SHP77 (cell line): ENCODE data around the gene RAPGEF6.
"Not testable (repeated sequence)": the region's sequence is repeated elsewhere in the genome, so short reads cannot be mapped to it uniquely, and the experiment has no call there.

Source experiments
- DNase-seq, 2 experiments: peaks; one replicate each; lab custom pipeline; 2025; lab: John Stamatoyannopoulos, UW

The RAPGEF6 gene

GRCh38 chr5:131640043-131640856 lies 5.2 kb upstream of the RAPGEF6 start:
- DNase-seq = no peak

- no peak for DNase-seq
Measured at GRCh38 chr5:131639148-131639547, 4.1 kb upstream of the RAPGEF6 start.

- no peak for DNase-seq
Measured at GRCh38 chr5:131637694-131638093, 2.7 kb upstream of the RAPGEF6 start.

GRCh38 chr5:131635684-131636572 lies 899 bp upstream of the RAPGEF6 start:
- peak in 1 of 2 experiments; percentile 2 for DNase-seq

GRCh38 chr5:131634666-131634995 lies 398 bp downstream of the RAPGEF6 start:
- peak; percentile 49 to 73 for DNase-seq

- DNase-seq = no peak
Measured at GRCh38 chr5:131634238-131634637, 791 bp downstream of the RAPGEF6 start.

GRCh38 chr5:131633830-131634229 lies 1.2 kb downstream of the RAPGEF6 start:
- DNase-seq = peak in 1 of 2 experiments; percentile 20

GRCh38 chr5:131630963-131631350 lies 4.1 kb downstream of the RAPGEF6 start:
- no peak for DNase-seq

GRCh38 chr5:131630208-131630962 lies 4.6 kb downstream of the RAPGEF6 start:
- DNase-seq = no peak

GRCh38 chr5:131628990-131629389 lies 6.0 kb downstream of the RAPGEF6 start:
- DNase-seq = no peak

- no peak for DNase-seq
Measured at GRCh38 chr5:131627207-131627865, 7.7 kb downstream of the RAPGEF6 start.

- DNase-seq = no peak
Measured at GRCh38 chr5:131622633-131623032, 12.4 kb downstream of the RAPGEF6 start.

- DNase-seq = not testable (repeated sequence)
Measured at GRCh38 chr5:131621164-131621563, 13.9 kb downstream of the RAPGEF6 start.

GRCh38 chr5:131619102-131619501 lies 15.9 kb downstream of the RAPGEF6 start:
- no peak for DNase-seq

GRCh38 chr5:131617140-131617822 lies 17.7 kb downstream of the RAPGEF6 start:
- DNase-seq = no peak

GRCh38 chr5:131615957-131616356 lies 19.1 kb downstream of the RAPGEF6 start:
- DNase-seq = no peak

- no peak for DNase-seq
Measured at GRCh38 chr5:131613423-131613822, 21.6 kb downstream of the RAPGEF6 start.

- DNase-seq = no peak
Measured at GRCh38 chr5:131611064-131611381, 24.0 kb downstream of the RAPGEF6 start.

- DNase-seq = no peak
Measured at GRCh38 chr5:131610198-131611063, 24.6 kb downstream of the RAPGEF6 start.

- DNase-seq = no peak
Measured at GRCh38 chr5:131609774-131610173, 25.3 kb downstream of the RAPGEF6 start.
